Stimulated activated CD4-positive, alpha-beta T cell treated with anti-CD3 and anti-CD28 coated beads, Interleukin-4, amount 100 ng/mL, for 4 hours (primary cell): ENCODE data around the gene ELF2.
"Not testable (repeated sequence)": the region's sequence is repeated elsewhere in the genome, so short reads cannot be mapped to it uniquely, and the experiment has no call there.

Experiments
- DNase-seq, 2 experiments: peaks; one replicate each; pipeline ENCODE4 v3.0.0-alpha.2; 2020

ELF2 gene

DNA sequence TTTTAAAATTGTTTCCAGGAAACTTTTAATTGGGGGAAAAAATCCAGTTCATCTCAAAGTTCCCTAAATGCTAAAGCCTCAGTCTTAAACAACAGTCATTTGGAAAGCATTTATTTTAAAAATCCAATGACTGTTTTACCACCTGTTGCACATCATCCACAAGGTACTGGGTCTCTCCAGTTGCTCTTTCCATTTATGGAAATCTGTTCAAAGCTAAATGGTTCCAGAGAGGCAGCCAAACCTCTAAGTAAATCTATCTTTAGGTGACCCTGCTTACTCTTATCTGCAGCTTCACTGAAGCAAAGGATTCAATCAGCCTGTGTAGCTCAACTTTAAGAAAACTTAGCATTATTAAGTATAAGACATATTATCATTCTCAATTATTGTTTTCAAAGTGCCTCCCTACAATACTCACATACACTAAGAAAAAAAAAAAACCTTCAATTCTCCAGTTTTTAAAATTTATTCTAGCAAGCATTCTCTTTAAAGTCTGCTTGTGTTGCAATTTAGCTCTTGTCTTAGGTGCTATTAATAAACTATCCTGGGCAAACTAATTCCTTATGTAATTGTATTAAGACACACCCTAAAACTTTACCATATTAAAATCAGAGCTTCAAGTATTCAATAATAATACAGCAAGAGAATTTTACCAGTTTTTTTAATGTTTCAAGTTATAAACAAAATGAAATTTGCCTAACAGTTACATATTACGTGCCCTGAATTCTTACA lies 100.8 kb downstream of the ELF2 start:
- DNase-seq, result no peak

- DNase-seq, result no peak
Observed at GRCh38 chr4:139060591-139060990, 116.4 kb downstream of the ELF2 start.

GRCh38 chr4:139059026-139059425 lies 118.0 kb downstream of the ELF2 start:
- DNase-seq, result not testable (repeated sequence)

GRCh38 chr4:139054791-139055505 lies 122.1 kb downstream of the ELF2 start:
- DNase-seq, result no peak

DNA sequence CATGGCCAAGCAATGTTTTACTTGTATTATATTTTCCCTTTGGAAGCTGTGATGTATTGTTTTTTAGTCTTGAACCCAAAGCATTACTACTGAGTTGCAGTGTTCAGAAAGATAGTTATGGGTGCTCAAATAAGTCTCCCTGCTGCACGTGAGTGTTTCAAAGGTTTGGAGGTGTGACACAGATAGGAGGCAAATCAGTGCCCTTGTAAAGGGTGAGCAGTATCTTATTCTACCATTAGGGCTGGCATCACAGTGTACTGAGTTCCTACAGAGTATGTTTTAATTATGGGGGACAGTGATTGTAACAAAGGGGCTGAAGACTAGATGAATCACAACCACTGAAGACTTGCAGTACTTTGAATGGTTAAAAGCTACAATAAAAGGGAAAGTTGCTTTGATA lies 123.1 kb downstream of the ELF2 start:
- DNase-seq, result no peak

DNA sequence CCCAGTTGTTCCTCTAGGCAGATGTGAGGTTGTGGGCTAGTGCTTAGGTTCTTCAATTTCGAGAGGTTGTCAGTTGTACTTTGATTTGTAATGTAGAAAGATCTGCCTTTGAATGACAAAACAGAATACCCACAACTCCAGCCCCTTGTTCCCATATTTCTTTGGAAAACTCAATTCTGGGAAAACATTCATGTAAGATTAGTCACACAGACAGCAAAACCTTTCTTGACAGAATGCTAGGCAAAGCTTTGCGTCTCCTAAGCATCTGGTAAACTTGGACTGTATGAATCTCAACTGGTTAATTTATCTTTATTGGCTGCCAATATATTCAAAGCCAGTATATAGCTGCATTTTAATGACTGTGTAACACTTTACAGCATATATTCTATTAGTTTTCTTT lies 126.6 kb downstream of the ELF2 start:
- DNase-seq, result no peak

GRCh38 chr4:139048026-139048425 lies 129.0 kb downstream of the ELF2 start:
- no peak for DNase-seq

GRCh38 chr4:139044291-139044690 lies 132.7 kb downstream of the ELF2 start:
- DNase-seq, result no peak

GRCh38 chr4:139042981-139043460 lies 134.0 kb downstream of the ELF2 start:
- no peak for DNase-seq

GRCh38 chr4:139038874-139039443 lies 138.1 kb downstream of the ELF2 start:
- no peak for DNase-seq

- no peak for DNase-seq
Observed at GRCh38 chr4:139036885-139037284, 140.1 kb downstream of the ELF2 start.

- DNase-seq, result no peak
Observed at GRCh38 chr4:139035650-139036049, 141.4 kb downstream of the ELF2 start.

DNA sequence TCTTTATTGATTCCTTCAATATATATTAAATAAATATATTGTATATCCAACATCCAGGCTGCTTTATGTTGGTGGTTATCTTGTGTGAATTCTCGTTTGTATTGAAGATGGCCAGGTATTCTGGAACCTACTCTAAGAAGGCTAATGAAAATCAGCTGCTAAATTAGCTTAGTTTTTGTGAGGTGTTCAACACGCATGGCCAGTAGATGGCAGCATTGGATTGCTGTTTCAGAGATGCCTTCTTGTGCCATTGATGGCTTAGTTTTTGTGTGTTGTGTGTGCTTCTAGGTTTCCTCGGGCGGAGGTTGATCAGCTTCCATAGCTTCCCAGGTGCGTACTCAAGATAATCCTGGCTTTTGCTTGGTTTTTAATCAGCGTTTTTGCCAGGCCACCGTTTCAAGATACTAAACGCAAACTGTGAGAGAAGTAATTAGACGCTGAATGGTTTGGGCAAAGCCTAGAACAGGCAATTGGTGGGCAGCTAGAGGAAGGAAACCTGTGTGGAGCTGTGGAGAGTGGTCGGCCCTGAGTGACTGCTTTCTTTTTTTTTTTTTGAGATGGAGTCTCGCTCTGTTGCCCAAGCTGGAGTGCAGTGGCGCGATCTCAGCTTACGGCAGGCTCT lies 146.3 kb downstream of the ELF2 start:
- peak; percentile 51 to 58 for DNase-seq

DNA sequence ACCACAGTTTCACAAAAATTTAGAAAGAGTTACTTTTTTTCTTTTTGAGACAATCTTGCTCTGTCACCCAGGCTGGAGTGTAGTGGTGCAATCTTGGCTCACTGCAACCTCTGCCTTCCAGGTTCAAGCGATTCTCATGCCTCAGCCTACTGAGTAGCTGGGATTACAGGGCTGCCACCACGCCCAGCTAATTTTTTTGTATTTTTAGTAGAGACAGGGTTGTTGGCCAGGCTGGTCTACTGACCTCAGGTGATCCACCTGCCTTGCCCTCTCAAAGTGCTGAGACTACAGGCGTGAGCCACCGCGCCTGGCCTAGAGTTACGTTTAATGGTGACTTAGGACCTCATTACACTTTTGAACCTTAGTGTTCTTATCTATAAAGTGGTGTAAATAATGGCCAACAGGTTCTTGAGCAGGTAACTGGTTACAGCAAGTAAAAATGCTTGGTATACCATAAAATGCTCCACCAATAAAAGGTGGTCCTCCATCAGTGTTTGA lies 147.1 kb downstream of the ELF2 start:
- DNase-seq, result not testable (repeated sequence)

DNA sequence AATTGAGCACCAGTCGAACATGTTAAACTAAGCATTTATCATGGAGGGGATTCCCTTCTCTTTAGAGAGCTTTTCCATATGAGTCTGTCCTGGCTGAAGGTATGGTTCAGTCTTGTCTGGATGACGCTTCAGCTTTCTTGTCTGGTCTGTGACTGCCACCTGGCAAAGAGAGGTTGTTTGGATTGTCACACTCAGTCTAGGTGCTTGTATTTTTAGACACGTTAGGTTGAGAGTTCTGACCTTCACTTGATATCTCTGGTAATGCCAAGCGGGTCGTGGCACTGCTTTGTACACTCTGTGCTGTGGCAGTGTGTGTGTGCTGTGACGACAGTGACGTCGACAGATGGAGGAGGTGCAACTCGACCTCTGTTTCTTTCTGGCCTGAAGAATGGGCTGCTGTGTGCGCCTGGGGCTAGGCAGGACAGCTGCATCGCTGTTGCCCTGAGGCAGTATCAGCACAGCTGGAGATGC lies 148.8 kb downstream of the ELF2 start:
- no peak for DNase-seq

DNA sequence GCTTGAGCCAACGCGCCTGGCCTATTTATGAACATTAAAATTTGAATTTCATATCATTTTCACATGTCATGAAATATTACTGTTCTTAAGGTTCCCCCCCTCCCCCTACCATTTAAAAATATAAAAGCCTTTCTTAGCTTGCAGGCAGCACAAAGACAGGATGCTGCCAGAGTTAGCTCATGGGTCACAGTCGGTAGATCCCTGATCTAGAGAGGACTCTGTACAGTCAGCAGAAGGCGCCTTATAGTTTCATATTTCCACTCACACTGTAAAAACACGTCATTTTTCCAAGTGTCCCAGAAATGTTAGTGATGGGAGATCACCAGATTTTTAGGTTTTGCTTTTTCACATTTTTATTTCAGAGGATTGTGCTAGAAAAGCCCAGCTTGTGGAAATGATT lies 149.2 kb downstream of the ELF2 start:
- no peak for DNase-seq

DNA sequence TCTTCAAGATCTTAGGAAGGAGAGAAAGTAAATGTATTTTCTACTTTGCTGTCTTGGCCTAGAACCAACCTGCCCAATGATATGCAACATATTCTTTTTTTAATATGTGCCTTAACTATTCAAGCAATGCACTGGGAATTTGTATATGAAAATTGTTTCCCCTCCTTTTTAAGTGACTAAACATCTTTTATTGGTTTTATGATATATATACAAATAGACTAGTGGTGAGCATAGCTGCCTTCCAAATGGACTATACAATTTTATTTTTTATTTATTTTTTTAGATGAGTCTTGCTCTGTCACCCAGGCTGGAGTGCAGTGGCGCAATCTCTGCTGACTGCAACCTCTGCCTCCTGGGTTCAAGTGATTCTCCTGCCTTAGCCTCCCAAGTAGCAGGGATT lies 151.2 kb downstream of the ELF2 start:
- DNase-seq, result no peak

GRCh38 chr4:139024686-139025085 lies 152.3 kb downstream of the ELF2 start:
- DNase-seq, result no peak

- no peak for DNase-seq
Observed at GRCh38 chr4:139022835-139023234, 154.2 kb downstream of the ELF2 start.

- DNase-seq, result not testable (repeated sequence)
Observed at GRCh38 chr4:139021071-139021470, 155.9 kb downstream of the ELF2 start.

- no peak for DNase-seq
Observed at GRCh38 chr4:139020384-139020783, 156.6 kb downstream of the ELF2 start.

DNA sequence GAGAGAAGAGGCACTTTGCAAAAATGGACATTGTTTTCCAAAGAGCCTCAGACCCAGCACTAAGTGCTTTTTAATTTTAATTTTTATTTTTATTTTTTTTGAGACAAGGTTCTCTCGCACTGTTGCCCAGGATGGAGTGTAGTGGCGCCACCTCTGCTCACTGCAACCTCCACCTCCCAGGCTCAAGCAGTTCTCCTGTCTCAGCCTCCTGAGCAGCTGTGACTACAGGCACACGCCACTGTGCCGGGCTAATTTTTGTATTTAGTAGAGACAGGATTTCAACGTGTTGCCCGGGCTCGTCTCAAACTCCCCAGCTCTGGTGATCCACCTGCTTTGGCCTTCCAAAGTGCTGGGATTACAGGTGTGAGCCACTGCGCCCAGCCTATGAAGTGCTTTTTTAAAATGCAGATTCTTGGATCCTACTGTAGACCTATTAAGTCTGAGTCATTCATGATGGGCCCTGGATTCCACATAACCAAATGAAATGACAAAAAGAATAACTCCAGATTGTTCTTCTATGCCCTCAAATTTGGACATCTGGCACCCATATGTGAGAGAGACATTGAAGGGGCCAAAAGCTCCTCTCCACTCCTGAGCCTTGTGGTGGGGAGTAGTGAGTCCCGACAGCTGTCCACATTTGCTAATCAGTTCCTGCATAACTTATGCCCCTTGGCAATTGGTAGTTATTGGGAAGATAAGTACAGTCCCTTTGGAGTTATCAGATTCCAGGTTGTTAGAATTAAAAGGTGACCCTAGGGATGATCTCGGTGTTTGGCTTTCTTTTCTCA lies 157.9 kb downstream of the ELF2 start:
- no peak for DNase-seq
